ENCODE measurements around the gene SYNGR3. TPM values are rescaled to one million over a fixed set of nuclear protein-coding genes. Genes with fewer than 3 reads are reported as not detected.

Gene SYNGR3, protein sequence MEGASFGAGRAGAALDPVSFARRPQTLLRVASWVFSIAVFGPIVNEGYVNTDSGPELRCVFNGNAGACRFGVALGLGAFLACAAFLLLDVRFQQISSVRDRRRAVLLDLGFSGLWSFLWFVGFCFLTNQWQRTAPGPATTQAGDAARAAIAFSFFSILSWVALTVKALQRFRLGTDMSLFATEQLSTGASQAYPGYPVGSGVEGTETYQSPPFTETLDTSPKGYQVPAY
- total RNA-seq (3.2 TPM), polyA plus RNA-seq (1 to 10 TPM in 2 of 4 donors, under 1 TPM in 1, not detected in 1; 0.82 to 1.8 (median 1.1) TPM)

DNA sequence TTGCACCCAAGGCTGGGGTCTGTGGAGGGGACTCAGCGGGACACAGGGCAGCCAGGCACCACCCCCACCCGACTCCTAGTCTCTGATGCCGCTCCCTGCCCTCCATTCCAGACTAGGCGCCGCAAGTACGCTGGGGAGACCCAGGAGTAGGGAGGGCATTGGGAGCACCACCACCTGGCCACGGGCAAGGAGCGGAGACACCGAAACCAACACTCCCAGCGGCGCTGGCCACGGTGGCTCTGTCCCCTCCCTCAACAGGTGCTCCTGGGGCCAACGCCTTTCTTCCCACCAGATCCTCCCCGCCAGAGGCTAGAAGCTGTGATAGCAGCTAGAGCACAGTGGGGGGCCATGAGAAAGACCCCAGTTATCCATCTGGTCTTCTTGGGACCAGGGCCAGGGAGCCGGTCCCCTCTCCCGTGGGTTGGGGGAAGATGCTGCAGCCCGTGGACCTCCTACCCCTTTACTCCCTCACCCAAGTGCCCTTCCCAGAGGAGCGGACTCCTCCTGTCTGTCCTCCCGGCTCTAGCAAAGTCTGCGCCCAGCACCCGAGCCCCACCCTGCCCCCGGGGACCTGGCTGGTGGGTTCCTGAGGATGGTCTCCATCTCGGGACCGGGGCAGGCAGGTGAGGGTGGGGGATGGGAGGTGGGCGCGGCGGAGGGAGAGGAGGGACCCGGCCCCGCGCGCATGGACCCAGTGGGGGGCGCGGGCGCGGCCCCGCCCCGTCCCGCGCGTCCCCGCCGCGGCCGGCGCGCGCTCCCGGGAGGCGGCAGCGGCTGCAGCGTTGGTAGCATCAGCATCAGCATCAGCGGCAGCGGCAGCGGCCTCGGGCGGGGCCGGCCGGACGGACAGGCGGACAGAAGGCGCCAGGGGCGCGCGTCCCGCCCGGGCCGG lies at the start of gene SYNGR3:
SYNGR3 (plus strand) TSS at position 762 of the 892 bp plus-strand sequence. CDS start 133 bp downstream, outside the sequence.
- peak within 1 kb of the TSS; percentile 80 to 90 (median 85) for H3K4me3 Mint-ChIP-seq
- H3K36me3 Mint-ChIP-seq, result no peaks in the 10 kb centered on the region
- DNase-seq, result no peak
- H3K36me3 ChIP-seq (ENCODE audit: control insufficient read depth, insufficient read depth, low read length), result no peaks in the 10 kb centered on the region
- peaks cover 6% of the 10 kb centered on the region for H3K27me3 ChIP-seq (ENCODE audit: control insufficient read depth, insufficient read depth, low read length)
- H3K9me3 Mint-ChIP-seq, result peaks cover 0 to 2% (median 0%) of the 10 kb centered on the region in 7 donors
- peaks cover 30% of the 10 kb centered on the region for H3K4me1 ChIP-seq (ENCODE audit: control insufficient read depth, insufficient read depth, low read length, poor library complexity, severe bottlenecking)
- peak within 1 kb of the TSS; percentile 48 for H3K4me3 ChIP-seq (ENCODE audit: low read depth, low read length)
- no peak for ATAC-seq (ENCODE audit: low read depth in 2 of 2)
- no peak within 1 kb of the TSS for H3K27ac ChIP-seq (ENCODE audit: insufficient read depth, low read length, poor library complexity, severe bottlenecking)
- H3K27me3 Mint-ChIP-seq, result peaks cover 22% of the 10 kb centered on the region
- peak within 1 kb of the TSS in 1 of 3 donors; percentile 14 for H3K27ac Mint-ChIP-seq
- peaks cover 0 to 34% (median 14%) of the 10 kb centered on the region in 4 donors for H3K4me1 Mint-ChIP-seq
- no peaks in the 10 kb centered on the region for H3K9me3 ChIP-seq (ENCODE audit: control insufficient read depth in 2 of 2, low read length in 2 of 2)

DNA sequence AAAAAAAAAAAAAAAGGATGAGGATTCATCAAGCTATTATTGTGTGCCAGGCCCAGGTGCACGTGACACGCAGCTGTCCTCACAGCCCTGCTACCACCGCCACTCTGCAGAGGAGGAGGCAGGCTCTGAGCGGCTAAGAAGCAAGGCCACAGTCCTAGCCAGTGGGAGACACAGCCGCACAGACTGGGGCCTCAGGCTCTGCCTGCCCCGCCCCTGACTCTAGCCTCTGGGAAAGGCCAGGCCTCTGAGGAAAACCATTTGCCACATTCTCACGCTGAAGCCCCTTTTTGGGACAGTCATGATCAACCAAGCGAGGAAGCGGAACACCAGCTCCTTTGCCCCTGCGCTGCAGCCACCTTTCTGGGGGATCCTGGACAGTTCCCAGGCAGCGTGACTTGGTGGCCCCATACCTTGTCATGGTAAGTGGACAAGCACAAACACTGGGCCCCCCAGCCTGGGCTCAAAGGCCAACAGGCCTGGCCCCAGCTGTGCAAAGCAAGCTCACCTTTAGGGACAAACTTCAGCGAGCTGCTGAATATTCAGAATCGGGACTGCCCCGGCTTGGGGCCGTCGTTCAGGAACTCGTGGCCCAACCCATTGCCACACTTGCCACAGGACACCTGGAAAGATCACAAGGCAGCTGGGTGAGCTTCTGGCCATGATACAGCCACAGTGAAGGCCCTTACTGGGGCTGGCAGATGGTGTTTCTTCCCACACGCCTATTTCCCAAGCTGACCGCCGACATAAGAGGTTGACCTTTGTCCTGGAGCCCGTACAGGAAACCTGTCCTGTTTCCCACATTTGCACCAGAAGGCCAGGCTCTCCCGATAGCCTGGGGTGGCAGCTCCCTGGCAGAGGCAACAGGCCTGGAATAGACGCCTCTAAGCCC lies 49.3 kb upstream of the SYNGR3 start:
- H3K9me3 ChIP-seq (ENCODE audit: control insufficient read depth in 2 of 2, low read length in 2 of 2), result no peaks in the 10 kb centered on the region
- H3K4me1 ChIP-seq (ENCODE audit: control insufficient read depth, insufficient read depth, low read length, poor library complexity, severe bottlenecking), result peaks cover 23% of the 10 kb centered on the region
- H3K4me3 ChIP-seq (ENCODE audit: low read depth, low read length), result no peak overlapping the region
- H3K27ac ChIP-seq (ENCODE audit: insufficient read depth, low read length, poor library complexity, severe bottlenecking), result no peak overlapping the region
- Mint-ChIP-seq H3K27ac (no peak overlapping the region), H3K9me3 (no peaks in the 10 kb centered on the region), H3K4me1 (peaks cover 0 to 29% (median 9%) of the 10 kb centered on the region in 4 donors), H3K36me3 (peaks cover 5% of the 10 kb centered on the region), H3K27me3 (no peaks in the 10 kb centered on the region), H3K4me3 (peak overlapping the region in 1 of 4 donors; percentile 63)
- ATAC-seq (ENCODE audit: low read depth in 2 of 2) (no peak), DNase-seq (no peak)
- peaks cover 8% of the 10 kb centered on the region for H3K36me3 ChIP-seq (ENCODE audit: control insufficient read depth, insufficient read depth, low read length)
- H3K27me3 ChIP-seq (ENCODE audit: control insufficient read depth, insufficient read depth, low read length), result no peaks in the 10 kb centered on the region

DNA sequence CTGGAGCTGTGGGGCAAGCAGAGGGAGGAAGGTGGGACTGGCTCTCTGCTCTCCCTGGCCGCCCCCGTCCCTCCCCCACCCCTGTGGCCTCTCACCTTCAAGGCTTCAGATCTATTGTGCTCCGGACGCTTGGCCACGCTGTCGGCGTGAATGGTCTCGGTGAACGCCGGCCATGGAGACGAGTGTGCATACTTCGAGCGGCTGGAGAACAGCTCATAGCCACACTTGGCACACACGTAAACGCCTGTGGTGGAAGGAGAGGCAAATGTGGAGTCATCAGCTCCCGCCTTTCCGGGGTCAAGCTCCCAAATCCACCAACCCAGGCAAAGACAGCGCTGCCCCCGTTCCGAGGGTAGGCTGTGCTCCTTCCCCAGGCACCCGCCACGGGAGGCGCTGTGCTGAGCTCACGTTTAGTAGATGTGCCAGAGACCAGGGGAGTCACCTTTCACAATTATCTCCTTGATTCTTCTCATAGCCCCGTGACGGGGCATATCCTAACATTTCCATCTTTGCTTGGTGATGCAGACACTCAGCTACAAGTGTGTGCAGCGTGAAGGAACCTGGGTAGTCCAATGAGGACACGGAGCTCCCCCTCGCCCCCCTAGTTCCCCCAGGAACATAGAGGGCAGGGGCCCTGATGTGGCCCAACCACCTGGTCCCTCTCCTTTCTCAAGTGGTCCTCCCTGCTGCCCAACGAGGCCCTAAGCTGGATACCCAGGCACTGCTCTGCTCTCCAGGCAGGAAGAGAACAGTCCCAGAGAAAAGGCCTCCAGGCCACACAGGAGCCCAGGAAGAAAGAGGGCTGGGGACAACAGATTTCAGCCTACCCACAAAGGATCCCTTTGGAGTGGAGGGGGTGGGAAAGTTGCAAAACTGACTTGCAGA lies 48.4 kb upstream of the SYNGR3 start:
- H3K27ac Mint-ChIP-seq, result no peak overlapping the region
- H3K4me1 ChIP-seq (ENCODE audit: control insufficient read depth, insufficient read depth, low read length, poor library complexity, severe bottlenecking), result peaks cover 23% of the 10 kb centered on the region
- H3K9me3 ChIP-seq (ENCODE audit: control insufficient read depth in 2 of 2, low read length in 2 of 2), result no peaks in the 10 kb centered on the region
- no peaks in the 10 kb centered on the region for H3K9me3 Mint-ChIP-seq
- no peaks in the 10 kb centered on the region for H3K27me3 ChIP-seq (ENCODE audit: control insufficient read depth, insufficient read depth, low read length)
- H3K4me3 ChIP-seq (ENCODE audit: low read depth, low read length), result no peak overlapping the region
- no peaks in the 10 kb centered on the region for H3K27me3 Mint-ChIP-seq
- ATAC-seq (ENCODE audit: low read depth in 2 of 2), result no peak
- H3K4me3 Mint-ChIP-seq, result peak overlapping the region; percentile 85 to 90 (median 87)
- H3K36me3 Mint-ChIP-seq, result peaks cover 5% of the 10 kb centered on the region
- H3K27ac ChIP-seq (ENCODE audit: insufficient read depth, low read length, poor library complexity, severe bottlenecking), result no peak overlapping the region
- H3K4me1 Mint-ChIP-seq, result peaks cover 0 to 29% (median 9%) of the 10 kb centered on the region in 4 donors
- DNase-seq, result no peak
- peaks cover 8% of the 10 kb centered on the region for H3K36me3 ChIP-seq (ENCODE audit: control insufficient read depth, insufficient read depth, low read length)

DNA sequence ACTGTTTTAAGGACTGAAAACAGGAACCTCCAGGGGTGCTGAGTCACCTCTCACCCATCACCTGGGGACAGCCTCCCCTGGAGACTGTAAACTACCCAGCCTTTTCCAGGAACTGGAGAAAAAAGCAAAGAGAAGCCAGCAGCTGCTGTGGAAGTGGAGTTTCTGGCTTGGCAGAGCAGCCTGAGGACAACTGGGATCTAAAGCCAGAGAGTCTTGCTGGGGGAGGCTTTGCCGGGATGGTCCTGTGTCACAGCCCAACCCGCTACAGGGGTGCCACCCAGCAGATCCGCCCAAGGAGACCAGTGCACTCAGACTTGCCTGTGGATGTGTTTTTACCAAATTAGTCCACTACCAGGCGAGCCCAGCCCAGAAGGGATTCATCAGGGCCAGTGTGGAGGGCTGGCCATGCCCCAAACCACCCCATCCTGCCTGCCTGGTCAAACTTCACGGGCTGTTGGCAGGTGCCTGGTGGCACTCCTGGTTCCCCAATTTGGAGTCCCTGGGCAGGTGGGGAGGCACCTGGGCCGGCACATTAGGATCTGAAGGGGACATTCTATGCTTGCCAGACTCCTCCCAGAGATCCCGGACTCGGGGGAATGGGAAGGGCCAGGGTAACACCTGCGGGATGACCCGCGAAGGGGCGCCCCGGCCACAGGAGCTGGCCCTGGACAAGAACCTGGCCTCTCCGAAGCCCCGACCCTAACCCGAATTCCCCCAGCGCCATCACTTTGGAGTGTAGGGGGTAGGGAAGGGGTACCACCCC lies 47.5 kb upstream of the SYNGR3 start:
- DNase-seq (peak in 1 of 3 donors; percentile 61), ATAC-seq (ENCODE audit: low read depth in 2 of 2) (no peak)
- Histone ChIP-seq H3K9me3 (ENCODE audit: control insufficient read depth in 2 of 2, low read length in 2 of 2) (no peaks in the 10 kb centered on the region), H3K27ac (ENCODE audit: insufficient read depth, low read length, poor library complexity, severe bottlenecking) (no peak overlapping the region), H3K27me3 (ENCODE audit: control insufficient read depth, insufficient read depth, low read length) (no peaks in the 10 kb centered on the region), H3K36me3 (ENCODE audit: control insufficient read depth, insufficient read depth, low read length) (peaks cover 8% of the 10 kb centered on the region), H3K4me1 (ENCODE audit: control insufficient read depth, insufficient read depth, low read length, poor library complexity, severe bottlenecking) (peaks cover 23% of the 10 kb centered on the region), H3K4me3 (ENCODE audit: low read depth, low read length) (peak overlapping the region; percentile 37)
- Mint-ChIP-seq H3K9me3 (no peaks in the 10 kb centered on the region), H3K27ac (no peak overlapping the region), H3K4me3 (peak overlapping the region; percentile 85 to 96 (median 88)), H3K36me3 (no peaks in the 10 kb centered on the region), H3K4me1 (peaks cover 0 to 29% (median 9%) of the 10 kb centered on the region in 4 donors), H3K27me3 (no peaks in the 10 kb centered on the region)

DNA sequence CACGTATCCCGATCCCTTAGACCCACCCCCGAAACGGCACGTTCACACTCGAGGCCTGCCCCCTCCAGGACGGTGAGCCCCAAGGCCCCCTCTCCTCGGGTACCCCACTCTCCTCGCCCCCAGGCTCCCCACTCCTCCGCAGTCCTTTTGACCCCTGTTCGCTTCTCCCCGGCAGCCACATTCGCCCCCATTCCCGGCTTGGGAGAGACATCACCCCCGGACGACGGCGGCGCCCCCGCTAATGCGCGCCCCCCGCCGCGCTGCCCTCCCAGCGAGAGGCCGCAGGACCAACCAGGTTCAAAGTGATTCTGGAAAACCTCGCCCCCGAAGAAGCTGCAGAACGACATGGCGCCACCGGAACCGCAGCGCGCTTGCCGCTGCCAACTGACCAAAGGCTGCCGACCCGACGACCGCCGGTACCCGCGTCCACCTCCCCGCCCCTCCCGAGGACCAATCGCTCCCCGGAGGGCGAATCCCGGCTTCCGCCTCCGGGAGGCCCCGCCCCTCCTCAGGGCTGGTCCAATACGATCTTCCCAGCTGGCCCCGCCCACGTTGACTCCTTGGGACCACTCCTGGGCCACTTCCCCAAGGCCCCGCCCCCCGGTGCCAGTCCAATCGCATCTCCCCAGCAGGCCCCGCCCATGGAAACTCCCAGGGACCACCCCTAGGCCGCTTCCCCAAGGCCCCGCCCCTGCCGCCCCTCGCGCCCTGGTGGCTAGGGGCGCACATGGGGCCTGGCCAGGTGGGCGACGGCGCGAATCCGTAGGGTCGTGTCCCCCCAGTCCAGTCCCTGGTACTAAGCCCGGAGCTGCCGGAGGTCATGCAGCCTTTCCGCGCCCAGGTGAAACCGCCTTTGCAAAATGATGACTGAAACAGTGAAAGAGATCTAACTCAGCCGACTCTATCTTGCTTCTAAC lies 46.7 kb upstream of the SYNGR3 start, which contains the start of gene MSRB1:
MSRB1 (minus strand) TSS at position 390 of the 917 bp plus-strand sequence; CDS start at position 347, 43 bp downstream.
- H3K27me3 ChIP-seq (ENCODE audit: control insufficient read depth, insufficient read depth, low read length), result no peaks in the 10 kb centered on the region
- H3K4me3 ChIP-seq (ENCODE audit: low read depth, low read length), result peak within 1 kb of the TSS; percentile 79
- Mint-ChIP-seq H3K27ac (peak within 1 kb of the TSS in 2 of 3 donors; percentile 71 to 85), H3K4me3 (peak within 1 kb of the TSS; percentile 85 to 96 (median 88)), H3K27me3 (peaks cover 5% of the 10 kb centered on the region), H3K9me3 (no peaks in the 10 kb centered on the region), H3K4me1 (peaks cover 0 to 29% (median 9%) of the 10 kb centered on the region in 4 donors), H3K36me3 (no peaks in the 10 kb centered on the region)
- peak; percentile 98 to 99 (median 99) for DNase-seq
- no peaks in the 10 kb centered on the region for H3K9me3 ChIP-seq (ENCODE audit: control insufficient read depth in 2 of 2, low read length in 2 of 2)
- peak within 1 kb of the TSS; percentile 72 for H3K27ac ChIP-seq (ENCODE audit: insufficient read depth, low read length, poor library complexity, severe bottlenecking)
- peaks cover 8% of the 10 kb centered on the region for H3K36me3 ChIP-seq (ENCODE audit: control insufficient read depth, insufficient read depth, low read length)
- peak; percentile 97 for ATAC-seq (ENCODE audit: low read depth in 2 of 2)
- H3K4me1 ChIP-seq (ENCODE audit: control insufficient read depth, insufficient read depth, low read length, poor library complexity, severe bottlenecking), result peaks cover 23% of the 10 kb centered on the region

Measured in CD4-positive, CD25-positive, alpha-beta regulatory T cell (primary cell).